D341Med (cell line): ENCODE data around the gene UNC5CL.

ENCODE experiments used
- DNase-seq: peaks from one replicate; pipeline ENCODE4 v3.0.0; 2012; ENCODE audit warnings: low spot score

Gene UNC5CL

DNA sequence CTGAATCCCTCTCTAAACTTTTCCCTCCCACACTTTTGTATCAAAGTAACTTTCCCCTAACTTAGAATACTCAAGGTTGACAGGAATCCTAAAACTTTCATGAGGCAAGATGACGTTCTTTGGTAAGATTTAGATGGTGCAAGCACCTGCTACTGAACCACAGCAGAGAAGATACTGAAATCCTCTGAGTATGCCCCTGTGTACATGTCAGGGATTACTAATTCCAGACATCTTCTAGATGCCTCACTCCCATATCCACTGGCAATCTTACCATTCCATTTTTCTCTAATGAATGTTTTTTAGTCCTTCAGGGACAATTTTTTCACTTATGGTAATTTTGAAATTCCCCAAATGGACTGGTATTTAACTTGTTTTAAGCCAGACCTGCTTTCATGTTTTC is 23.0 kb upstream of the UNC5CL start:
- no peak for DNase-seq

DNA sequence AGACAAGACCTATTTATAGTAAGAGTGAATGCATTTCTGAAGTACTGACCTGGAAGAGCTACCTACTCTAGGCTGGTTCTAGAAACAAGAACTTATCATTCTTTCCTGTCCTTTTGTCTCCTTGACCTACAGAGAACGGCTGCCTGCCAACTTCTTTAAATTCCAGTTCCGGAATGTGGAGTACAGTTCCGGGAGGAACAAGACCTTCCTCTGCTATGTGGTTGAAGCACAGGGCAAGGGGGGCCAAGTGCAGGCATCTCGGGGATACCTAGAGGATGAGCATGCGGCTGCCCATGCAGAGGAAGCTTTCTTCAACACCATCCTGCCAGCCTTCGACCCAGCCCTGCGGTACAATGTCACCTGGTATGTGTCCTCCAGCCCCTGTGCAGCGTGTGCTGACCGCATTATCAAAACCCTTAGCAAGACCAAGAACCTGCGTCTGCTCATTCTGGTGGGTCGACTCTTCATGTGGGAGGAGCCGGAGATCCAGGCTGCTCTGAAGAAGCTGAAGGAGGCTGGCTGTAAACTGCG is 22.2 kb upstream of the UNC5CL start:
- no peak for DNase-seq

- DNase-seq, result no peak
Observed at GRCh38 chr6:41059556-41059955, 20.5 kb upstream of the UNC5CL start.

- DNase-seq, result no peak
Observed at GRCh38 chr6:41058783-41059181, 19.8 kb upstream of the UNC5CL start.

DNA sequence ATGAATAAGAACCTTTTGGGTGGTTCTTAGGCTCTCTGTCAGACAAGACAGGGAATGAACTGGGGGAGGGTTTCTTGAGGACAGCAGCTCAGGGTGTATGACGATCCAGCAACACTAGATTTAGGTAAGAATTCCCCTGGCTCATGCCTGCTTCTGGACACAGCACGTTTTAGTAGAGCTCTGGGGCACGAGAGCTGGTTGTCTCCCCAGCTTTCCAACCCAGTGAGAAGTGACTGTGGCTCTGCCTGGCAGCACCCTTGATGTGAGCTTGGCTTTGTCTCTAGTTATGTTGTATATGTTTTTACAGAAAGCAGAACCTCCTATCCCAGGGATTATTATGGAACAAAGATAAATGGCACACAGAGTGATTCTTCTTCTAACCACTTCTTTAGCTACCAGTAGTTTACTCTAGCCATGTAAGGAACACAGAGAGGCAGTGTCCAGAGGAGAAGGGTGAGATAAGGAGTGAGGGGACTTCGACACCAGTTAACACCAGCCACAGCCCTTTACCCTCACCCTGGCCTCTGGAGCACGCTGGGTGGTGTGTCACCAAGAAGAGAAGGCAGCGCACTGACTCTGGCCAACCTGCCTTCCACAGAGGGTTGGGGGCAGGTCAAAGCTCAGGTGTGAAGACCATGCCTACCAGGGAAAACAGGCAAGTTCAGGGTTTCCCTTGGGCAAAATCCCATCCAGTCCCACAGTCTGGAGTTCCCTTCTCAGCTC is 17.9 kb upstream of the UNC5CL start:
- DNase-seq, result no peak

DNA sequence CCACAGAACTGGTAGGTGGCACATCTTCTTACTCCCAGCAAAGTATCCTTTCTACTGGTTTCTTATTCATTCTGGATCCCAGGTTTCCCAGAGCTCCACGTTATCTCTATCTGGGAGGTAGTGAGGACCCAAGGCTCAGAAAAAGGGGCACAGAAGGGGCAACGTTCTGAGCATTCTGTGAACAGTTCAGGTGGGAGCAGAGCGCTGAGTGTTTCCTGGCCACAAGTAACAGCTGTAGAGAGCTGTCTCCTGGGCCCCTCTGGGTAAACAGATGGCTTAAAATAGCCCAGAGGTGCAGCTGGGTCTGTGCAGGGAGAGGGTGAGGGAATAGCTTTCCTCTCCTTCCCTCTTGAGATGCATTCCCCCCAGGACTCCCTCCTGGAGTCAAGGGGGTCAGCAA is 16.1 kb upstream of the UNC5CL start:
- DNase-seq, result no peak

- no peak for DNase-seq
Observed at GRCh38 chr6:41054511-41054910, 15.5 kb upstream of the UNC5CL start.

- no peak for DNase-seq
Observed at GRCh38 chr6:41053041-41053440, 14.0 kb upstream of the UNC5CL start, which contains the start of gene APOBEC2. Gene APOBEC2 (plus strand): TSS chr6:41053202. CDS start chr6:41053348, 146 bp downstream.

- DNase-seq, result no peak
Observed at GRCh38 chr6:41051873-41052272, 12.9 kb upstream of the UNC5CL start.

- DNase-seq, result no peak
Observed at GRCh38 chr6:41050536-41050935, 11.5 kb upstream of the UNC5CL start.

DNA sequence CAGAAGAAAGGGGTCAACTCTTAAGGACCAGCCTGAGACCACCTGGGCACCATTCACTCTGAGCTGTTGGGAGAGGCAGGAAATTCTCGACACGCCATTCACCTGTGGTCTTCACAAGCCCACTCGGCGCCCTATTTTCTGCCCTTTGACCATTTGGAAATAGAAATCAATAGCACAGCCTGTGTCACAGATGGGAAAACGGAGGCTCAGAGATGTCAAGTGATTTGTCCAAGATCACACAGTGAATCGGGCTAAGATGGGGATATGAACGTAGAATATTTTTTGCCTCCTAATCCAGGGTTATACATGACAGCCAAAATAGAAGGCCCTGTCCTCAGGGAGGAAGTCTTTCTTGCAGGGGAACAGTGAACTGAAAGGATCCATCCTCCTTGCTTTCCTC is 10.9 kb upstream of the UNC5CL start:
- DNase-seq, result no peak

DNA sequence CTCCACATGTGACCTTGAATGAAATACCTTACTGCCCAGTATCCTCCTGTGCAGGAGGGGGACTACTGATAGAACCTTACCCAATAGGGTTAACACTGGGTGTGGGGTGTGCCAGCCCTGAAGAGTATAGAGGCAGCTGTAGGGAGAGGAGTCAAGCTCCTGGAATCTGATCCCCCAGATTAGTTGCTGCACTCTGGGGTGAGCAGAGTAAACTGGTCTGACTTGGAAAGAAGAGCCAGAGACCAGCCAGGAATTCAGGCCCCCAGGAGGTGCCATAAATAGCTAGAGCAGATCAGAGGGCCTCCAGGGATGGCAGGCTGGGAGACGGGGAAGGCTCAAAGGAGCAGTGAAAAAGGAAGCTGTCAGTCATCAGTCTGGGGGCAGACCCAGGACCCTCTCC is 10.5 kb upstream of the UNC5CL start:
- DNase-seq, result peak; percentile 7

DNA sequence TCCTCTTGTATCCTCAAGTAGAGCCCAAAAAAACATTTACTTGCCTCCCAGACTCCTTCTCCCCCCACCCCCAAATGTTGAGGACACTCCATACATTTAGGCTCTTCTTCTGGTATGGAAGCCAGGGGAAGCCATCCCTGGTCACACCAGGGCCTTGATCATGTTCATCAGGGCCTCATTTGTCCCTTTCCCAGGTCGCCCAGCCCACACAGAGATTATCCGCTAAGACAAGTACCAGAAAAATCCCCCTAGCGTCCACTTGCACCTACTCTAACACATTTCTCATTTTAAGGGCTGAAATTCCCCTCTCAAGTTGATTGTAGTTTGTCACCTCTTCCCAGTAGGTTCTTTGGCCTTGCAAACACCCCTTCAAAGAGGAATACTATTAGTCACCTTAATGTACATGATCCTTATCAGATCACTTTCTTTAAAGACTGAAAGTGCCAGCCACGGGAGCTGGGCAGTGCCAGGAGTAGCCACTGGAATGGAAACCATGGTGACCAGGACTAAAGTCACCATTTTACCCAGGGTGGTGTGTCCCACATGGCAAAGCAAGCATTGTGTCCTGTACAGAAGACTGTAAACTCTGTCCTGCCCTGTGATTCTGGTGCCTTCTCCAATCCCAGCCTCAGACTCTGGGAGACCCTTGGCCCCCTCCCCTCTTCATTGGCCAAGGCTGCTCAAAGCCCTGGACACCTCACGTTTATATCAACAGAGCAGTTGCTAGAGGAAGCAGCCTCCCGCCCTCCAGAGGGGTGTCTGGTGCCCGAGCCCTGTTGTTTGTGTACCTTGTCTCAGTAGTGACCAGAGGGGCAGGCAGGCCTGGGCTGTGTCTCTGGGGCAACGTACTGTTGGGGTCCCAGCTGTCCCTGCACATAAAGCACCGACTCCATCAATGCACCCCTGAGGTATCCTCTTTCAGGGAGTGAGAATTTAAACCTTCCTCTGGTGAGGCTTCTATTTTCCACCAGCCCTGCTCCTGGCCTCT is 9.0 kb upstream of the UNC5CL start:
- peak; percentile 4 for DNase-seq

DNA sequence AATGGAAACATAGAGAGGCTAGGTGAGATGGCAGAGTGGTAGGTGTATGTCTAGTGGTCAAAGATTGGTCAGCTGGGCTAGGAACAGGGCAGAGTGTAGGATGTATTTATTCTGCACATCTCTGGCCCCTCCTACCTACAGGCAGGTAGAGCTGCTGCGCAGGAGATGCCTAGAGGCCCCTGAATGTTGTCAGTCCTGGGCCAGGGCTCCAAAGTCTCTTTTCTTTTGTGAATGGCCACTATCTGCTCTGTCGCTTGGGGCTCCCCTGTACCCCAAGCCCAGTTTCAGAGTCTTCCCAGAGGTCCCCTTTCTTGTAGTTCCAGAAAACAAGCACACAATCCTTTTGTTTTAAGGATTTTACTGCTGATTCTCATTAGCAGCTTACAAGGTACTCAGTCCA is 8.3 kb upstream of the UNC5CL start:
- no peak for DNase-seq

DNA sequence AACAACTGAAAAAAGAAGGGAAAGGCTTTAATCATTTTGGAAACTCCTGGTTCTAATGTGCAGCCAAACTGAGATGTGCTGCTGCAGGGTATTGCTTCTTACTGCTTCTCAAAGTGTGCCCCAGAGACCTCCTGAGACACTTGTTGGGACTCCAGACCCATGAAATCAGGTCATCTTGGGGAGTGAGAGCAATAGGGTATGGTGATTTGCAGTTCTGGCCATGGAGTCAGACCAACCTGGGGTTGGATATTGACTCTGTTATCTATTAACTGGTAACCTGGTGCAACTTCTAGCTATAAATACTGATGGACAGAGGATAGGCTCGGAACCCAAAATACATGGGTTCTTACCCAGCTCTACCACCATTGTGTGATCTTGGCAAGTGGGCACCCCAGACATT is 7.1 kb upstream of the UNC5CL start:
- no peak for DNase-seq

GRCh38 chr6:41045664-41046063 is 6.6 kb upstream of the UNC5CL start:
- DNase-seq, result no peak

DNA sequence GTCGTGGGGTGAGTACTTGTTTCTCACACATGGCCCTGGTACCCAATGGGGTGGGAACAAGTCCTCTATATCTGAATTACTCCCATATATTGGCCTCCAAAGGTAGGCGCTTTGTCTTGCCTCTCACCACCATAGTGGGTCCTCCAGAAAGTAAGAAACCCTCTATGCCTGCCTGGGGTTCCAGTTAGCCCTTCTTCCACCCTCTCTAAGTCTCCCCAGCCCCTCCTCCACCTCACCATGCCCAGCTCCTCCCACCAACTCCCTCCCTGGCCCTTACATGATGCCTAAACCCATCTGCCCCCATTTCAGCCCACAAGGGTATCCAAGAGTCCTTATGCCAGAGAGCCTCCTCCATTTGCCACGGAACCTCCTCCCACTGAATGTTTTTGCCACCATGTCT is 4.1 kb upstream of the UNC5CL start:
- DNase-seq, result no peak

GRCh38 chr6:41042226-41043055 is 3.4 kb upstream of the UNC5CL start, which contains the start of gene TSPO2:
Gene TSPO2 (plus strand): TSS chr6:41042467. CDS start chr6:41042986, 519 bp downstream.
- DNase-seq, result no peak

DNA sequence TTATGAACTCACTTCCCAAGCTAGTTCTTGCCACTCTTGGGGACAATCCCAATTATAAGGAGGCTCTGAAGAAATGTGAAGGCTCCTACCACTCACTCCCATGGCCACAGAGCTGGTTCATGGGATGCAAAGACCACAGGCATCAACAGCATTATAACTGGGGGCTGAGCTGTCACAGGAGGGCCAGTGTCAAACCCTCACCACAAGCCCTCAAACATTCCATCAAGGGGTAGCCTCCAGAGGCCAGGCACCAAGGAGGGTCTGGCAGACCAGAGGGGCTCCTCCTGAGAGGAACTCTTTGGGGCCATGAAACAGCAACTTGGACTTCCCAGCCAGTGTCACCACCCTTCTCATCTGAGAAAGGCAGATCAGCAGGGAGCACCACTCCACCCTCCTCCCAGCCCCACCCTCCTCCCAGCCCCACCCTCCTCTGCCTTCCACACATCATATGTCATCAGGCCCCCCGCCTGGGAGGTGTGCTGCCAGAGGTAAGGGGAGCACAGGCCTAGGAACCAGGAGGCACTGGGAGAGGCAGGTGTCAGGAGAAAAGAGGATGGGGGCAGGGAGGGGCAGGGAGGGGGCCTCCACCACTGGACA is 2.0 kb upstream of the UNC5CL start:
- DNase-seq, result no peak

GRCh38 chr6:41040101-41040939 is 1.3 kb upstream of the UNC5CL start:
- no peak for DNase-seq

- DNase-seq, result no peak
Observed at GRCh38 chr6:41038205-41038604, 816 bp downstream of the UNC5CL start.
